Skeletal muscle satellite cell (primary cell): Measurements from ENCODE around the gene PPP1R3G.
"Not testable (repeated sequence)": the region's sequence is repeated elsewhere in the genome, so short reads cannot be mapped to it uniquely, and the experiment has no call there.

Experiments
- H3K27me3 ChIP-seq: 2 replicates; pipeline ENCODE4 v1.7.0; 2013; ENCODE audit warnings: low read length; ENCODE audit not compliant: control insufficient read depth, insufficient read depth
- H3K36me3 ChIP-seq: 2 replicates; pipeline ENCODE4 v1.7.0; 2013; ENCODE audit warnings: mild to moderate bottlenecking, control low read depth, low read length; ENCODE audit not compliant: insufficient read depth
- H3K4me1 ChIP-seq: 2 replicates; pipeline ENCODE4 v1.7.0; 2013; ENCODE audit warnings: low read length; ENCODE audit not compliant: control insufficient read depth, insufficient read depth
- H3K4me2 ChIP-seq: 2 replicates; pipeline ENCODE4 v1.7.0; 2013; ENCODE audit warnings: mild to moderate bottlenecking, low read length
- H3K4me3 ChIP-seq: 2 replicates; pipeline ENCODE4 v1.7.0; 2013; ENCODE audit warnings: low read length
- H3K9ac ChIP-seq: 2 replicates; pipeline ENCODE4 v1.7.0; 2013; ENCODE audit warnings: mild to moderate bottlenecking, low read depth, low read length, moderate library complexity
- H3K9me3 ChIP-seq: replicated peaks from 2 replicates; pipeline ENCODE4 v1.7.0; 2013; ENCODE audit warnings: mild to moderate bottlenecking, control low read depth, low read length

The PPP1R3G gene

DNA sequence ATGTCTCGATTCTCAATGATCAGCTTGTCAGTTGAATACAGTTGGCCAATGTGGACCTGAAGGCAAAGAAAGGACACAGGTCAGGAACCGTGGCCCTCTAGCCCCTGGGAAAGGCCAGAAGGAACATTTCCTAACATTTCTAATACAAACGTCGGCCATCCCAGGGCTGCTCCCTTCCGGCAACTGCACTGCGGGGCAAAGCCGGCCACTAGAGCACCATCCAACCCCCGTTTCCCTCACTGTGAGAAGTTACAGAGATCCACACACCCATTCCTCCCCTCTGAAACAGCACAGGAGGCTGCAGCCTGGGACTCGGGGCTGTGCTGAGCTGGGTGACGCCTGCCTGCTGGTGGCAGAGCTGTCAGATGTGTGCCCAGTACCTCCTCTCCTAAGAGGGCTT is 24.3 kb downstream of the PPP1R3G start:
- H3K27me3 ChIP-seq: no peaks in the 10 kb centered on the region
- H3K9me3 ChIP-seq: no peaks in the 10 kb centered on the region
- no peak overlapping the region for H3K4me3 ChIP-seq
- H3K36me3 ChIP-seq: no peaks in the 10 kb centered on the region
- no peak overlapping the region for H3K9ac ChIP-seq
- no peak overlapping the region for H3K4me2 ChIP-seq
- H3K4me1 ChIP-seq: peaks cover 12% of the 10 kb centered on the region

DNA sequence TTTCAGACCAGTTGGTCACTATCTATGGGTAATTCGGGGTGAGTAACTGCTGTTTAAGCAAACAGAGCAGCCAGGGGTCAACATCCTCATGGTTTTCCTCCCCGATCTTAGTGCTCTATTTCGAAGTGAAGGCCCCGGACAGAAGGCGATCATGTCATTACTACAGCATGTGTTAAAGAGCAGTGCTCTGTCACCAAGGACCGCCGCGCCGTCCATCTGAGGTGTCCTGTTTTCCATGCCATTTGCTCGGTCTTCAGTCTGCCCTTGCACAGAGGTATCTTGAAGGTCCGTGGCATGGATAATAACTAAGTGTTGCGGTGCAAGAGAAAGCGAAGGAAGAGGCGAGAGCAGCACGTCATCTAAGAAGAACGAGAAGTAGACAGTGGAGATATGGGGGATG is 25.1 kb downstream of the PPP1R3G start:
- no peaks in the 10 kb centered on the region for H3K9me3 ChIP-seq
- no peak overlapping the region for H3K4me2 ChIP-seq
- H3K36me3 ChIP-seq: no peaks in the 10 kb centered on the region
- H3K4me1 ChIP-seq: peaks cover 12% of the 10 kb centered on the region
- no peaks in the 10 kb centered on the region for H3K27me3 ChIP-seq
- H3K9ac ChIP-seq: no peak overlapping the region
- H3K4me3 ChIP-seq: no peak overlapping the region

DNA sequence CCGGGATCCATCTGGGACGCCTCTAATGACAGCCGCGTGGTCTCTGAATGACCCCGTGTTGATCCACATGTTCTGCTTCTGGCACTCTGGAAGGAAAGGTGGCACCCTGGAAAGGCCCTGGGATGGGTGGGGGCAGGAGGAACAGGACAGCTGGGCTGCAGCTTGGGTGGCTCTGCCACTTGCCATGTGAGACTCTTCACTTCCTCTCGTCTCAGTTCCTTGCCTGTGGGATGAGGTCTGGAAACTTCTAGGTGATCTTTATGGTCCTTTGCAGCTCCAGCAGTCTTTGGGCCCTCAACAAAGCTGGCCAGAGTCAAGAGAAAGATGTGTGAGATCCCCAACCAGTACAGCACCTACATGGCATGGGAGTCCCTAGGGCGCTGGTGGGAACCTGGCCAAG is 26.5 kb downstream of the PPP1R3G start:
- H3K9ac ChIP-seq: no peak overlapping the region
- H3K4me2 ChIP-seq: no peak overlapping the region
- H3K4me1 ChIP-seq: peaks cover 12% of the 10 kb centered on the region
- no peaks in the 10 kb centered on the region for H3K9me3 ChIP-seq
- no peak overlapping the region for H3K4me3 ChIP-seq
- H3K27me3 ChIP-seq: no peaks in the 10 kb centered on the region
- no peaks in the 10 kb centered on the region for H3K36me3 ChIP-seq

DNA sequence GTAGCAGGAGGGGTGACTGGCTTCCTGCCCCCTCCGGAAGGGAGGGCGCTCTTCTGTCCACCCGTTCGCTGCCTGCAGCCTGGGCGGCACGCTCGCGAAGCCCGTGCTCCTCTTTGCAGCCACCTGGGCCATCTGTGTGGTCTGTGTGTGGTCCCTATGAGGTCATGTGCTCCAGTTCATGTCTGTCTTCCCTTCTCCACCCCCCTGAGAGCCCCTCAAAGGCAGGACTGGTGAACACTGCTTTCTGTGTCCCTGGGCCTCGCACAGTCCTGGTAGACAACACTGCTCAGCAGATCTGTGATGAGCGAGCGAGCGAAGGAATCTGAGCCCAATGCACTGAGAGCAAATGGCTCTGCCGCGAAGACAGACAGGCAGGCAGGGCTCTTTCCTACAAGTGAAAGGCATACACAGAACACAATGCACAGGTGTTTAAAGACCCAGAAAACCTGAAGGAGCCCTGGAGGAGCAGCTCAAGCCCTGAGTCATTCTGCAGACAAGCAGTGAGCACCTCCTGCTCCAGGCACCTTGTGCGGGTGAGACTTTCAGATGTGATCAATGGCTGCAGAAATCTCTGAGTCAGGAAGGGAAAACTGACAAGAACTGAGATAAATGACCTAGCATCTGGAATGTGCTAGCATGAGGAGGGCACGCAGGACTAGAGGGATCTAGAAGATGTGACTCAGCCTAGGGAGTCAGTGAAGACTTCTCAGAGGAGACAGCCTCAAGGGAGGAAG is 27.1 kb downstream of the PPP1R3G start:
- H3K4me3 ChIP-seq: no peak overlapping the region
- no peak overlapping the region for H3K9ac ChIP-seq
- peaks cover 12% of the 10 kb centered on the region for H3K4me1 ChIP-seq
- H3K9me3 ChIP-seq: no peaks in the 10 kb centered on the region
- H3K4me2 ChIP-seq: no peak overlapping the region
- no peaks in the 10 kb centered on the region for H3K36me3 ChIP-seq
- H3K27me3 ChIP-seq: no peaks in the 10 kb centered on the region

- Histone ChIP-seq H3K9me3 (no peaks in the 10 kb centered on the region), H3K27me3 (no peaks in the 10 kb centered on the region), H3K4me2 (no peak overlapping the region), H3K4me3 (no peak overlapping the region), H3K9ac (no peak overlapping the region), H3K36me3 (no peaks in the 10 kb centered on the region), H3K4me1 (peaks cover 12% of the 10 kb centered on the region)
Measured at GRCh38 chr6:5113096-5113495, 28.0 kb downstream of the PPP1R3G start.

GRCh38 chr6:5115168-5115567 is 30.0 kb downstream of the PPP1R3G start:
- H3K9ac ChIP-seq: no peak overlapping the region
- no peaks in the 10 kb centered on the region for H3K9me3 ChIP-seq
- no peak overlapping the region for H3K4me3 ChIP-seq
- peaks cover 12% of the 10 kb centered on the region for H3K4me1 ChIP-seq
- H3K4me2 ChIP-seq: no peak overlapping the region
- H3K36me3 ChIP-seq: no peaks in the 10 kb centered on the region
- H3K27me3 ChIP-seq: no peaks in the 10 kb centered on the region

- Histone ChIP-seq H3K36me3 (no peaks in the 10 kb centered on the region), H3K9ac (no peak overlapping the region), H3K4me2 (no peak overlapping the region), H3K9me3 (no peaks in the 10 kb centered on the region), H3K4me3 (no peak overlapping the region), H3K27me3 (no peaks in the 10 kb centered on the region), H3K4me1 (peaks cover 12% of the 10 kb centered on the region)
Measured at GRCh38 chr6:5116243-5116991, 31.3 kb downstream of the PPP1R3G start.

- Histone ChIP-seq H3K9me3 (no peaks in the 10 kb centered on the region), H3K9ac (no peak overlapping the region), H3K4me3 (no peak overlapping the region), H3K4me2 (no peak overlapping the region), H3K4me1 (no peaks in the 10 kb centered on the region), H3K27me3 (no peaks in the 10 kb centered on the region), H3K36me3 (no peaks in the 10 kb centered on the region)
Measured at GRCh38 chr6:5119090-5119951, 34.2 kb downstream of the PPP1R3G start.

DNA sequence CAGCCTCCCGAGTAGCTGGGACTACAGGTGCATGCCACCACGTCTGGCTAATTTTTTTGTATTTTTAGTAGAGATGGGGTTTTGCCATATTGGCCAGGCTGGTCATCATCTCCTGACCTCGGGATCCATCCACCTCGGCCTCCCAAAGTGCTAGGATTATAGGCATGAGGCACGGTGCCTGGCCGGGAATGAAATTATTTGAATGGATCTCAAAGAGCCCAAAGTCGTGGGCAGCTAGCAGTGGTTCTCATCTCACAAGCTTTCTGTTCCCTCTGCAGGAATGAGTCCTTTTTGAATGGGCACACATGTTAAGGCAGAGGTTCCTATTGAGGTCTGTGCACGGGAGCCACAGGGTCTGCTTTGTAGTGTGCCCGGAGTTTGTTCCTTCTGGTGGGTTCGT is 34.9 kb downstream of the PPP1R3G start:
- no peak overlapping the region for H3K9ac ChIP-seq
- peaks cover 4% of the 10 kb centered on the region for H3K4me1 ChIP-seq
- no peaks in the 10 kb centered on the region for H3K27me3 ChIP-seq
- no peaks in the 10 kb centered on the region for H3K9me3 ChIP-seq
- no peaks in the 10 kb centered on the region for H3K36me3 ChIP-seq
- no peak overlapping the region for H3K4me3 ChIP-seq
- H3K4me2 ChIP-seq: no peak overlapping the region

- H3K4me3 ChIP-seq, H3K36me3 ChIP-seq, H3K9ac ChIP-seq, H3K4me2 ChIP-seq, H3K9me3 ChIP-seq, H3K27me3 ChIP-seq, H3K4me1 ChIP-seq: not testable (repeated sequence)
Measured at GRCh38 chr6:5120543-5120942, 35.4 kb downstream of the PPP1R3G start.

DNA sequence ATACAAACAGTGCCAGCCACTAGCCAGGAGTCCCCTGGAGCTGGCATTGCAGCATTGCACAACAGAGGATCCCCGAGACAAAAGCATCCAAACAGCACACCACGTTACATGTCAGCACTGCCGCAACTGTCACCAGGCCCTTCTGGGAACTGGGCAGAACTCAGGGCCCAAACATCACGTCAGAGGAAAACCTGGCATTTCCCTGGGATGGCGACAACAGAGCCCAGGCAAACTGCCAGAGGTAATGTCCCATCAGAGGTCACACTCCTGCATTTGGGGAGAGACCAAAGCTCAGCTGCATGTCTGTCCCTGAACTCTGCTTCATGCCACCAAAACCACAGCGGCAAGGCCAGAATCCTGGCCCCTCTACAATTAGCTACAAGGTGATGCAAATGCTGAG is 36.3 kb downstream of the PPP1R3G start:
- Histone ChIP-seq H3K9ac (no peak overlapping the region), H3K4me1 (peaks cover 17% of the 10 kb centered on the region), H3K9me3 (no peaks in the 10 kb centered on the region), H3K36me3 (no peaks in the 10 kb centered on the region), H3K27me3 (no peaks in the 10 kb centered on the region), H3K4me3 (no peak overlapping the region), H3K4me2 (no peak overlapping the region)
